ENCODE results near the gene HCRTR2.
"Not testable (repeated sequence)": the region's sequence is repeated elsewhere in the genome, so short reads cannot be mapped to it uniquely, and the experiment has no call there.

The HCRTR2 gene

GRCh38 chr6:55265409-55266114 is 91.2 kb downstream of the HCRTR2 start:
- FAIRE-seq (no peak), DNase-seq (ENCODE audit: insufficient read length, low spot score) (no peak)
- TF ChIP-seq SPI1 (IDR thresholded peaks at IDR 0.05; ENCODE audit: low read depth, low read length): no peak
- no peak for TF ChIP-seq POLR2A (IDR thresholded peaks at IDR 0.05; ENCODE audit: low read depth, low read length)
- no peak for TF ChIP-seq TAF1 (IDR thresholded peaks at IDR 0.05; ENCODE audit: low read depth, low read length)
- TF ChIP-seq POLR2AphosphoS5 (IDR thresholded peaks at IDR 0.05; ENCODE audit: low read depth, low read length): no peak
- no peak for TF ChIP-seq PAX5 (IDR thresholded peaks at IDR 0.05; ENCODE audit: insufficient read depth, low read length, severe bottlenecking)
- TF ChIP-seq POU2F2 (IDR thresholded peaks at IDR 0.05; ENCODE audit: low read depth, low read length): no peak

- DNase-seq (ENCODE audit: insufficient read length, low spot score): no peak
- FAIRE-seq: no peak
- TF ChIP-seq POLR2AphosphoS5 (IDR thresholded peaks at IDR 0.05; ENCODE audit: low read depth, low read length) (no peak), SPI1 (IDR thresholded peaks at IDR 0.05; ENCODE audit: low read depth, low read length) (no peak), POU2F2 (IDR thresholded peaks at IDR 0.05; ENCODE audit: low read depth, low read length) (no peak), TAF1 (IDR thresholded peaks at IDR 0.05; ENCODE audit: low read depth, low read length) (no peak), PAX5 (IDR thresholded peaks at IDR 0.05; ENCODE audit: insufficient read depth, low read length, severe bottlenecking) (no peak), POLR2A (IDR thresholded peaks at IDR 0.05; ENCODE audit: low read depth, low read length) (no peak)
Observed at GRCh38 chr6:55266896-55267295, 92.6 kb downstream of the HCRTR2 start.

GRCh38 chr6:55276745-55277530 is 102.6 kb downstream of the HCRTR2 start:
- no peak for TF ChIP-seq PAX5 (IDR thresholded peaks at IDR 0.05; ENCODE audit: insufficient read depth, low read length, severe bottlenecking)
- no peak for TF ChIP-seq SPI1 (IDR thresholded peaks at IDR 0.05; ENCODE audit: low read depth, low read length)
- no peak for TF ChIP-seq TAF1 (IDR thresholded peaks at IDR 0.05; ENCODE audit: low read depth, low read length)
- no peak for TF ChIP-seq POLR2A (IDR thresholded peaks at IDR 0.05; ENCODE audit: low read depth, low read length)
- TF ChIP-seq POLR2AphosphoS5 (IDR thresholded peaks at IDR 0.05; ENCODE audit: low read depth, low read length): no peak
- TF ChIP-seq POU2F2 (IDR thresholded peaks at IDR 0.05; ENCODE audit: low read depth, low read length): no peak
- FAIRE-seq (peak; percentile 64), DNase-seq (ENCODE audit: insufficient read length, low spot score) (no peak)

- DNase-seq (ENCODE audit: insufficient read length, low spot score) (no peak), FAIRE-seq (no peak)
- no peak for TF ChIP-seq POLR2AphosphoS5 (IDR thresholded peaks at IDR 0.05; ENCODE audit: low read depth, low read length)
- TF ChIP-seq POLR2A (IDR thresholded peaks at IDR 0.05; ENCODE audit: low read depth, low read length): no peak
- TF ChIP-seq TAF1 (IDR thresholded peaks at IDR 0.05; ENCODE audit: low read depth, low read length): no peak
- TF ChIP-seq POU2F2 (IDR thresholded peaks at IDR 0.05; ENCODE audit: low read depth, low read length): no peak
Observed at GRCh38 chr6:55277646-55278045, 103.3 kb downstream of the HCRTR2 start.

GRCh38 chr6:55281215-55281614 is 106.9 kb downstream of the HCRTR2 start:
- FAIRE-seq: no peak
- TF ChIP-seq TAF1 (IDR thresholded peaks at IDR 0.05; ENCODE audit: low read depth, low read length) (no peak), PAX5 (IDR thresholded peaks at IDR 0.05; ENCODE audit: insufficient read depth, low read length, severe bottlenecking) (no peak), SPI1 (IDR thresholded peaks at IDR 0.05; ENCODE audit: low read depth, low read length) (no peak), POLR2A (IDR thresholded peaks at IDR 0.05; ENCODE audit: low read depth, low read length) (no peak), POLR2AphosphoS5 (IDR thresholded peaks at IDR 0.05; ENCODE audit: low read depth, low read length) (no peak), POU2F2 (IDR thresholded peaks at IDR 0.05; ENCODE audit: low read depth, low read length) (no peak)
- no peak for DNase-seq (ENCODE audit: insufficient read length, low spot score)

- FAIRE-seq (no peak), DNase-seq (ENCODE audit: insufficient read length, low spot score) (no peak)
- TF ChIP-seq POU2F2 (IDR thresholded peaks at IDR 0.05; ENCODE audit: low read depth, low read length) (no peak), POLR2A (IDR thresholded peaks at IDR 0.05; ENCODE audit: low read depth, low read length) (no peak), TAF1 (IDR thresholded peaks at IDR 0.05; ENCODE audit: low read depth, low read length) (no peak), POLR2AphosphoS5 (IDR thresholded peaks at IDR 0.05; ENCODE audit: low read depth, low read length) (no peak), SPI1 (IDR thresholded peaks at IDR 0.05; ENCODE audit: low read depth, low read length) (no peak), PAX5 (IDR thresholded peaks at IDR 0.05; ENCODE audit: insufficient read depth, low read length, severe bottlenecking) (no peak)
Observed at GRCh38 chr6:55282115-55282514, 107.8 kb downstream of the HCRTR2 start.

GRCh38 chr6:55286824-55287223 is 112.5 kb downstream of the HCRTR2 start:
- FAIRE-seq: no peak
- no peak for TF ChIP-seq POU2F2 (IDR thresholded peaks at IDR 0.05; ENCODE audit: low read depth, low read length)
- TF ChIP-seq POLR2AphosphoS5 (IDR thresholded peaks at IDR 0.05; ENCODE audit: low read depth, low read length): no peak
- peak; percentile 83 for TF ChIP-seq SPI1 (IDR thresholded peaks at IDR 0.05; ENCODE audit: low read depth, low read length)
- TF ChIP-seq PAX5 (IDR thresholded peaks at IDR 0.05; ENCODE audit: insufficient read depth, low read length, severe bottlenecking): no peak
- no peak for TF ChIP-seq TAF1 (IDR thresholded peaks at IDR 0.05; ENCODE audit: low read depth, low read length)
- DNase-seq (ENCODE audit: insufficient read length, low spot score): no peak

GRCh38 chr6:55290736-55291135 is 116.4 kb downstream of the HCRTR2 start:
- no peak for DNase-seq (ENCODE audit: insufficient read length, low spot score)
- no peak for FAIRE-seq
- TF ChIP-seq POU2F2 (IDR thresholded peaks at IDR 0.05; ENCODE audit: low read depth, low read length): no peak
- TF ChIP-seq TAF1 (IDR thresholded peaks at IDR 0.05; ENCODE audit: low read depth, low read length): no peak
- no peak for TF ChIP-seq POLR2AphosphoS5 (IDR thresholded peaks at IDR 0.05; ENCODE audit: low read depth, low read length)
- no peak for TF ChIP-seq SPI1 (IDR thresholded peaks at IDR 0.05; ENCODE audit: low read depth, low read length)
- TF ChIP-seq POLR2A (IDR thresholded peaks at IDR 0.05; ENCODE audit: low read depth, low read length): no peak
- TF ChIP-seq PAX5 (IDR thresholded peaks at IDR 0.05; ENCODE audit: insufficient read depth, low read length, severe bottlenecking): no peak

- no peak for FAIRE-seq
- TF ChIP-seq TAF1 (IDR thresholded peaks at IDR 0.05; ENCODE audit: low read depth, low read length) (no peak), PAX5 (IDR thresholded peaks at IDR 0.05; ENCODE audit: insufficient read depth, low read length, severe bottlenecking) (no peak), SPI1 (IDR thresholded peaks at IDR 0.05; ENCODE audit: low read depth, low read length) (no peak), POLR2AphosphoS5 (IDR thresholded peaks at IDR 0.05; ENCODE audit: low read depth, low read length) (no peak), POU2F2 (IDR thresholded peaks at IDR 0.05; ENCODE audit: low read depth, low read length) (no peak), POLR2A (IDR thresholded peaks at IDR 0.05; ENCODE audit: low read depth, low read length) (no peak)
- no peak for DNase-seq (ENCODE audit: insufficient read length, low spot score)
Observed at GRCh38 chr6:55293116-55293515, 118.8 kb downstream of the HCRTR2 start.

GRCh38 chr6:55297214-55297613 is 122.9 kb downstream of the HCRTR2 start:
- not testable (repeated sequence) for FAIRE-seq; DNase-seq (ENCODE audit: insufficient read length, low spot score)

All from GM12891 (cell line).